Erythroblast (primary cell): ENCODE measurements around the gene LRRC28.

Experiments
- GATA1 ChIP-seq: IDR thresholded peaks from 2 replicates; pipeline ENCODE4 v1.6.1; 2011; ENCODE audit warnings: low read depth, mild to moderate bottlenecking, control low read depth, low read length, moderate library complexity
- POLR2A ChIP-seq: IDR thresholded peaks from 2 replicates; pipeline ENCODE4 v1.6.1; 2011; ENCODE audit warnings: mild to moderate bottlenecking, low read length

DNA sequence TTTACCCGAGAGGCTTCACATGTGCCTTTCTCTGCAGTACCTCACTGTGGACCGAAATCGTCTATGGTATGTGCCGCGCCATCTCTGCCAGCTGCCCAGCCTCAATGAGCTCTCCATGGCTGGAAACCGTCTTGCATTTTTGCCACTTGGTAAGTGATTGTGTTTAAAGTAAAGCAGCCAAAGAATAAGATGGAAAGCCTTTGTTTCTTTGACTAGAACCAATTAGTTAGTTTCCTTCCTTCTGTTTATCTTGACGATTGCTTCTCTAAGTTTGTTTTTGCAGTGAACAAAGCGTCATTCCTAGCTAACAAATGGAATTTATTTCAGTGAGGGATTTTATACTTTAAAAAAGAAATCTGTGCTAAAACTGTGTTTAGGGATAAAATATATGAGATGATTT is 82.7 kb downstream of the LRRC28 start:
- TF ChIP-seq POLR2A, result no peak
- TF ChIP-seq GATA1, result no peak
